Brain pericyte (primary cell): ENCODE measurements around the gene MIER2.
"Not testable (repeated sequence)": the region's sequence is repeated elsewhere in the genome, so short reads cannot be mapped to it uniquely, and the experiment has no call there.

ENCODE experiments used
- DNase-seq: peaks from one replicate; pipeline ENCODE4 v3.0.0-alpha.2; 2012; ENCODE audit warnings: low read depth, low spot score

The MIER2 gene, protein sequence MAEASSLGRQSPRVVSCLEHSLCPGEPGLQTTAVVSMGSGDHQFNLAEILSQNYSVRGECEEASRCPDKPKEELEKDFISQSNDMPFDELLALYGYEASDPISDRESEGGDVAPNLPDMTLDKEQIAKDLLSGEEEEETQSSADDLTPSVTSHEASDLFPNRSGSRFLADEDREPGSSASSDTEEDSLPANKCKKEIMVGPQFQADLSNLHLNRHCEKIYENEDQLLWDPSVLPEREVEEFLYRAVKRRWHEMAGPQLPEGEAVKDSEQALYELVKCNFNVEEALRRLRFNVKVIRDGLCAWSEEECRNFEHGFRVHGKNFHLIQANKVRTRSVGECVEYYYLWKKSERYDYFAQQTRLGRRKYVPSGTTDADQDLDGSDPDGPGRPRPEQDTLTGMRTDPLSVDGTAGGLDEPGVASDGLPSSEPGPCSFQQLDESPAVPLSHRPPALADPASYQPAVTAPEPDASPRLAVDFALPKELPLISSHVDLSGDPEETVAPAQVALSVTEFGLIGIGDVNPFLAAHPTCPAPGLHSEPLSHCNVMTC

DNA sequence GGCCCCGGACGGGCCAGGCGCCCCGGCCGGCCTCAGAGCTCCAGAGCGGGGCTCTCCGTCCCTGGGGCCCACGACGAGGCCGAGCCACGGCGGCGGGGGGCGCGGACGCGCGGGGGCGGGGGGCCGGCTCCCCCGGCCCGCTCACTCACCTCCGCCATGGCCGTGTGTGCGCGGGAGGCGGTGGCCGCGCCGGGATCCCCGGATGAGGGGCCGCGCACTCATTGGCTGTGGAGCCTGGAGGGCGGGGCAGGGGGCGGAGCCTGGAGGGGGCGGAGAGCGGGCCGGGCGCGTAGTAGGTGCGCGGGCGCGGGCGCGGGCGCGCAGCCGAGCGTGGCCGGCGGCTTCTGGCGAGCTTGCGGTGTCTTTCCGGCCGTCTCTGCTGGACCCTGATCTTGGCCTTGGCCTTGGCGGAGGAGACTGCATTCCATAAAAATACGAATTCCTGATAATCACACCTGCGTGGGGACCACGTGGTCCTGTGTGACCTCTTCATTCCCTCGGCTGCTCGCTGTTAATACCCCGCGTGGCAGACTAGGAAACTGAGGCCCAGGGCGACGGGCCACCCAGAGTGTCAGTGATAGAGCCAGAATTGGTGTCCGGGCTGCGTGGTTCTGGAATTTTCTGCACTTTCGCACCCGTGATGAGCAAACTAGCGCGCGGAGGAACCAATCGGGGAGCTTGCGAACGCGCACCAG, at the start of gene MIER2:
Gene MIER2, minus strand, starts transcription at position 172 of the 695 bp plus-strand sequence. Its CDS starts 14 bp downstream, at position 158.
- DNase-seq: no peak

DNA sequence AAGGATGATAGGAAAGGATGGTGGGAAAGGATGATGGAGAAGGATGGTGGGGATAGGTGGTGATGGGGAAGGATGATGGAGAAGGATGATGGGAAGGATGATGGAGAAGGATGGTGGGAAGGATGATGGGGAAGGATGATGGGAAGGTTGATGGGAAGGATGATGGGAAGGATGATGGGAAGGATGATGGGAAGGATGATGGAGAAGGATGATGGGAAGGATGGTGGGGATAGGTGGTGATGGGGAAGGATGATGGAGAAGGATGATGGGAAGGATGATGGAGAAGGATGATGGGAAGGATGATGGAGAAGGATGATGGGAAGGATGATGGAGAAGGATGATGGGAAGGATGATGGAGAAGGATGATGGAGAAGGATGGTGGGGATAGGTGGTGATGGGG, 49.0 kb upstream of the MIER2 start:
- DNase-seq: not testable (repeated sequence)

DNA sequence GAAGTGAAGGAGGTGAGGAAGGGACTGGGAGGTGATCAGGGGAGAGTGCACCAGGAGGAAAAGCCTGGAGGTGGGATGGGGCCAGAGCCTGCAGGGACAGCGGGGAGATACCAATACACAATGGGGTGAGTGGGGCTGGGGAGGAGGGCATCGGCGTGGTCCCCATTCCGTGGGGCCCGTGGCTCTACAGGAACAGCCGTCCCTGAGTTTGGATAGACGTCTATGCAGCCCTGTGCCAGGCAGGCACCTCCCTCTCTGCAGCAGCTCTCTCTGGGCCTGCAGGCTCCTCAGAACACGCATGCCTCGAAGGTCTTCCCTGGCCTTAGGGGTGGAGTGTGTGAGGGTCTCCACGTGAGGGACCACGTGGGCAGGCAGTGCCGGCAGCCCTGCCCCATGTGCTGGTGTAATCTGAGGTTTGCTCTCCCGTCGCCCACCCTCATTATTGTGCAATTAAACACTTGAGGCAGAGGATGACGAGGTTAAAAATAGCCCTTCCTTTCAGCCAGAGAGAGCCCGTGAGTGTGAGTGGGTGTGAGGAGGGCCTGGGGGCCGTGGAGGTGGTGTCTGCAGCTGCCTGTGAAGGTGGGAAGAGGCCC, 47.9 kb upstream of the MIER2 start:
- no peak for DNase-seq

DNA sequence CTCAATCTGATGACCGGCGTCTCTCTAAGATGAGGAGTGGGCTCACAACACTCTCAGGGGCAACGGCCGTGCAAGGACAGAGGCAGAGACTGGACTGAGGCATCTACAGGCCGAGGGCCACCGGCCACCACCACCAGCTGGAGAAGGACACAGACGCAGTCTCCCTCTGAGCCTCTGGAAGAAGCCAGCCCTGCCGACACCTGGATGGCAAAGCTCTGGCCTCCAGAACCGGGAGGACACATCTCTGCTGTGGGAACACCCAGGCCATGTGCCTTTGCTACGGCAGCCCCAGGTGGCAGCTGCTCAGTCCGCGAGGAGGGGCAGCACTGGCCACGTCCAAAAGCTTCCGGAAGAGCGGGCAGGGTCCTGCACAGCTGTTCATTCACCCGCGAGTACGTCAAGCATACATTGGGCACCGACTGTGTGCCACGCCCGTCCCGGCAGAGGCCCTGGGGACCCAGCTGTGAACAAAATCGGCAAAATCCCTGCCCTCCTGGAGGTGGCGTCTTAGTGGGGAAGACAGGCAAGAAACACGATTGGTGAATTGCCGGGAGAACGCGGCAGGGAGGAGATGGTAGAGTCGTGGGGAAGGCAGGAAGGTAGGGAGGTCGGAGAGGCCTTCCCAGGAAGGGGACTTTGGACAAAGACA, 47.3 kb upstream of the MIER2 start:
- DNase-seq: no peak

DNA sequence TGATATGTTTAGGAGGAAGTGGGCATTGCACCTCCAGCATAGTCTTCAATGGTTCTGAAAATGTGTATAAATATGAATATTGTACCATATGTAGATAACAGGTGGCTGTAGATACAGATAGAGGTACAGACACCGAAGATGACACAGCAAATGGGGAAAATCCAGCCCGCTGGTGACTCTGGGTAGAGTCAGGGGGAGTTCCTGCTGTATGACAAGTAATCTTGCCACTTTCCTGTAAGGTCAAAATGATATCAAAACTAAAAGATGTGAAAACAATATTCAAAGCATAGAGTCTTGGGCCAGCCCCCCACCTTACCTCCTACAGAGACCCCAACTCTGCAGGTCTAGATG, 46.6 kb upstream of the MIER2 start:
- DNase-seq: no peak

DNA sequence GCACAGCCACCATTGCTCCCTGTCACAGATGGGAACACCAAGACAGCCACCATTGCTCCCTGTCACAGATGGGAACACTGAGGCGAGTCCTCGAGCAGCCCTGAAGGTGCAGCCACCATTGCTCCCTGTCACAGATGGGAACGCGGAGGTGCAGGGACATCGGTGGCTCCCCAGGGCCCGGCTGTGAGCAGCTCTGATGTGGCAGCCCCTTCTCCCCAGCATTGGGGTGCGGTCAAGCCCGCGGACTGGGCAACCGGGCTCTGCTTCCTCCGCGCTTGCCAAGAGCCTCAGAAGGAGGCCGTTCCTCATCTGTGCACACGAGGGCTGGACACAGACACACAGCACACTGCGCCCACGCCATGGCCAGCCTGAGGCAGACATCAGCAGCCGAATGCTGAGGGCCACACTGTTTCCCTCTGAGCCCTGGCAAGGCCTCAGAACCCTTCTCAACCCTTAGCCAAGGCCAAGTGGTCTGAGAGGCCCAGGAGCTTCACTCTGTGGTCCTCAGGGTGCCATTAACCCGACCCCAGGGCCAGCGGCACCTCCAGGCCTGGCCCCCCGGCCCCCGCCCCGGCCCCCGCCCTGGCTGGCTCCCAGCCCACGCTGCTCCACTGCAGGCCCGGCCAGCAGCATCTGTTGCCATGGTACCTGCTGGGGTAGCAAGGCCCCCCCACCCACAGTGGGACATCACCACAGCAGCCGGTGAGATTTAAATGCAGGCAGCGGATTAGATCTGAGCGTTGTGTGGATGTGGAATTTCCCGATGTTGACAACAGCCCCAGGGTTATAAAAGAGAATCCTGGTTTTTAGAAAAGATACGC, 46.0 kb upstream of the MIER2 start:
- no peak for DNase-seq

DNA sequence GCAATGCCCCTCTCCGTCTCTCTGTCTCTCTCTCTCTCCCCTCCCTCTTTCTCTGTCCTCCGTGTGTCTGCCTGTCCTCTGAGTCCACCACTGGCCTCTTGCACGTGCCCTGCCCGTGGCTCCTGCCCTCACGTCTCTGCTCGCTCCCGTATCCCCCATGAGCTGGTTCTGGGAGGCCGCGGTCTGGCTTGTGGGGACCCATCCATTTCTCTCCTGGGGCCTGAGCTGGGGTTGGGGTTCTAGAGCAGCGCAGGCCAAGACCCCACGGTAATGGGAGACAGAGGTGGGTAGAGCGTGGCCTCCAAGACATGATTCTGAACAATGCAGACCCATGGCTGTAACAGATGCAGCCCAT, 45.3 kb upstream of the MIER2 start:
- no peak for DNase-seq

DNA sequence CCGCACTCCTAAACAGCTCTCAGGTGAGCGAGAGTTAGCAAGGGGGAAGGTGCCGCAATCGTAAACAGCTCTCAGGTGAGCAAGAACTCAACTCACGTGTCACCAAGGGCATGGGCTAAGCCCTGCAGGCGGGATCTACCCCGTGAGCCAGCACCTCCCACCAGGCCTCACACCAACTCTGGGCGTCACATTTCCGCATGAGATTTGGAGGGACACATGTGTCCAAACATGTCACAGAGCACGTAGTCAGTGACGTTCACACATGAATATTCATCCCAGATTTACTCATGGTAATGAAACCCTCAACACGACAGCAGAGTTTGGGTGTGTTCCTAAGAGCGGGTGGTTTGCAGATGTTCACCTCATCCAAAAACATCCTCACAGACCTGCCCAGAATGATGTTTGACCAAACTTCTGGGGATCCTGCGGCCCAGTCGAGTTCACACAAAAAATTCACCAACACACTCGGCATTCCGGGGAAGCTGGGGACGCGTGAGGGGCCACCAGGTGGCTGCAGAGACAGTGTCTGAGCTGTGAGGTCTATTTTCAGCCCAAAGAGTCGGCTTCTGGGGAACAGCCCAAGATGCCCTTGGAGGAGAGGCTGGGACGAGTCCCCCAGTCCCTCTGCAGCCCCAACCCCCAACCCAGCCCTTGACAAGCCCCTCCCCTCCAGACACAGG, 44.8 kb upstream of the MIER2 start:
- DNase-seq: no peak

DNA sequence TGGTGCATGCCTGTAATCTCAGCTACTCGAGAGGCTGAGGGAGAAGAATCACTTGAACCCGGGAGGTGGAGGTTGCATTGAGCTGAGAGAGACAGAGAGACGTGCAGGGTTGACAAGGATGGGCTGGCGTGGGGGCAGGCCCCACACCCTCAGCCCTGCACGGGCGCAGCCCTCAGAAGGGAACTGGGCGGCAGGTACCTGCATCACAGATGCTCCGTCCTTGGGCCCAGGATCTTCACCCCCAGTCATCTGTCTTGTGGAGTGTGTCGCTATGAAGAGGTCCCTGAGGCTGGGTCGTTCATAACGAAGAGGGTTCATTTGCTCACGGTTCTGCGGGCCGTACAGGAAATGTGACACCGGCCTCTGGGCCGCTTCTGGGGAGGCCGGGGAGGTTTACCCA, 44.1 kb upstream of the MIER2 start:
- DNase-seq: no peak

DNA sequence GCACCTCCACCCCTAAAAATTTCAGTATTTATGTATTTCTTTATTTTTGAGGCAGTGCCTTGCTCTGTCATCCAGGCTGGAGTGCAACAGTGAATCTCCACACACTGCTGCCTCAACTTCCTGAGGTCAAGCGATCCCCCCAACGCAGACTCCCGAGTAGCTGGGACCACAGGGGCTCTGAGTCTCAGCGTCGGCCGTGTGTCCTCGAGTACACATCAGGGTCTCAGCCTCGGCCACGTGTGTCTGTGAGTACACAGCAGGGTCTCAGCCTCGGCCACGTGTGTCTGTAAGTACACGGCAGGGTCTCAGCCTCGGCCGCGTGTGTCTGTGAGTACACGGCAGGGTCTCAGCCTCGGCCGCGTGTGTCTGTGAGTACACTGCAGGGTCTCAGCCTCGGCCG, 43.2 kb upstream of the MIER2 start:
- DNase-seq: no peak

DNA sequence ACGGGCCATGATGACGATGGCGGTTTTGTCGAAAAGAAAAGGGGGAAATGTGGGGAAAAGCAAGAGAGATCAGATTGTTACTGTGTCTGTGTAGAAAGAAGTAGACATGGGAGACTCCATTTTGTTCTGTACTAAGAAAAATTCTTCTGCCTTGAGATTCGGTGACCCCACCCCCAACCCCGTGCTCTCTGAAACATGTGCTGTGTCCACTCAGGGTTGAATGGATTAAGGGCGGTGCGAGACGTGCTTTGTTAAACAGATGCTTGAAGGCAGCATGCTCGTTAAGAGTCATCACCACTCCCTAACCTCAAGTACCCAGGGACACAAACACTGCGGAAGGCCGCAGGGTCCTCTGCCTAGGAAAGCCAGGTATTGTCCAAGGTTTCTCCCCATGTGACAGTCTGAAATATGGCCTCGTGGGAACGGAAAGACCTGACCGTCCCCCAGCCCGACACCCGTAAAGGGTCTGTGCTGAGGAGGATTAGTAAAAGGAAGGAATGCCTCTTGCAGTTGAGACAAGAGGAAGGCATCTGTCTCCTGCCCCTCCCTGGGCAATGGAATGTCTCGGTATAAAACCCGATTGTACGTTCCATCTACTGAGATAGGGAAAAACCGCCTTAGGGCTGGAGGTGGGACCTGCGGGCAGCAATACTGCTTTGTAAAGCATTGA, 42.2 kb upstream of the MIER2 start:
- not testable (repeated sequence) for DNase-seq

DNA sequence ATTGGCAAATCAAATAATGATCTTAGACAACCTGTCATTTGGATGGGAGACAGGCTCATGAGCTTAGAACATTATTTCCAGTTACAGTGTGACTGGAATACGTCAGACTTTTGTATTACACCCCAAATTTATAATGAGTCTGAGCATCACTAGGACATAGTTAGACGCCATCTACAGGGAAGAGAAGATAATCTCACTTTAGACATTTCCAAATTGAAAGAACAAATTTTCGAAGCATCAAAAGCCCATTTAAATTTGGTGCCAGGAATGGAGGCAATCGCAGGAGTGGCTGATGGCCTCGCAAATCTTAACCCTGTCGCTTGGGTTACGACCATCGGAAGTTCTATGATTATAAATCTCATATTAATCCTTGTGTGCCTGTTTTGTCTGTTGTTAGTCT, 41.6 kb upstream of the MIER2 start:
- not testable (repeated sequence) for DNase-seq

DNA sequence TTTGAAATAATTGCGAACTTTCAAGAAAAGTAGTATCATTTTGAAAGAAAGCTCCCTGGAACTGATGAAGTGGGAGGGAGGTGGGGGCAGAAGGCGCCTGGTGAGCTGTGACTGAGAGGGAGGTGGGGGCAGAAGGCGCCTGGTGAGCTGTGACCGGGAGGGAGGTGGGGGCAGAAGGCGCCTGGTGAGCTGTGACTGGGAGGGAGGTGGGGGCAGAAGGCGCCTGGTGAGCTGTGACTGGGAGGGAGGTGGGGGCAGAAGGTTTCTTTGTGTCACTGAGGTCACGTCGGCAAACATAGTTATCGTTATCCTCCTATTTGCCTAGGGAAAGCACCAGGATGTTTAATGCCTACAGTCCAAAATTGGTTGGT, 40.2 kb upstream of the MIER2 start:
- no peak for DNase-seq

DNA sequence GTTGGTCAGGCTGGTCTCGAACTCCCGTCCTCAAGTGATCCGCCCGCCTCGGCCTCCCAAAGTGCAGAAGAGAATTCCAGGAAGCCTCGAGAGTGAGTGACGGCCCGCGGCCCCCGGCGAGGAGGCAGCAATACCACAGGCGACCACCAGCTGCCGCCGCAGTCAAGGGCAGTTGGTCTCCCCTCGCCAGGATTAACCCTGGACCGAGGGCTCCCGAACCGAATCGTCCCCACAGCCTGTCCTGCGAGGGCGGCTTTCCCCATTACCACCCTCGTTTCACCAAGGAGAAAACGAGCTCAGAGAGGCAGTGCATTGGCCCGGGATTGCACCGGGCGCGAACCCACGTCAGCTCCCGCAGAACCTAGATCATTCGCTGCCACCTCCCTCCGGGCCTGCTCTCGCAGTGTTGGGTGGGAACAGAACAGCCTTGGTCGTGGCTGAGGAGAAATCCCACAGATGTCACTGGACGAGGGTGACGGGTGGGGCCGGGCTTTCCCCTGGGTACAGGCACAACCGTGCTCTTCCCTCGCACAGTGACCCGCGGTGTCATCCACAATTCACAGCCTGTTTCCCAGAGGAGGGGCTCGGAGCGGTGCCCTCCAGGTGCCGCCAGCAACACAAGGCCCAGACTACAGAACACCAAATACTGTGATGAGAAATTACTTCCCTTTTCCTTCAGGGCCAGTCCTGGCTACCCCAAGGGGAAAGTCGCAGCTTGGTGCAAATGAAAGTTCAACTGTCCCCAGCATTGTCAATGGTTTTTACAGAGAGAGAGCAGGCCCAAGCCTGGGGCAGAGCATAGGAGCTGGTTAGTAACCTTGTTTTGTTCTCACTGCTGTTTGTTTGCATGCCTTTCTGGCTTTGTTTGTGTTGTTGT, 39.6 kb upstream of the MIER2 start:
- no peak for DNase-seq

DNA sequence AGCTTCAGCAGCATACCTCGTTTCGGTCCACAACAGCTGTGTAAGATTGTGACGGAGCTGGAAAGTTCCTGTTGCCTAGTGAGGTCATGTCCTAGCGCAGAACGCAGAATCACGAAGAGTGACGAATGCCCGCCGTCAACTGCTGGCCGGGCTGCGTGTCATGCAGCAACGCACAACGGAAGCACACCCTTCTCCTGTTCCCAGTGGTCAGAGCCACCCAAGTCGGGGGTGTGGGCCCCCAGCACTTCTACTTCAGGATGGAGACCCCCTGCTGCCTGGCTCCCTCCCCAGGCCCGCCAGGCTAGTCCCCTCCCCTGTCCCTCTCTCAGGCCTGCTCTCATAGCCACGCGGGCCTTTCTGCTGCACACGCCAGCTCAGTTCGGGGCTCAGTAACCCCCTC, 38.4 kb upstream of the MIER2 start:
- DNase-seq: no peak

DNA sequence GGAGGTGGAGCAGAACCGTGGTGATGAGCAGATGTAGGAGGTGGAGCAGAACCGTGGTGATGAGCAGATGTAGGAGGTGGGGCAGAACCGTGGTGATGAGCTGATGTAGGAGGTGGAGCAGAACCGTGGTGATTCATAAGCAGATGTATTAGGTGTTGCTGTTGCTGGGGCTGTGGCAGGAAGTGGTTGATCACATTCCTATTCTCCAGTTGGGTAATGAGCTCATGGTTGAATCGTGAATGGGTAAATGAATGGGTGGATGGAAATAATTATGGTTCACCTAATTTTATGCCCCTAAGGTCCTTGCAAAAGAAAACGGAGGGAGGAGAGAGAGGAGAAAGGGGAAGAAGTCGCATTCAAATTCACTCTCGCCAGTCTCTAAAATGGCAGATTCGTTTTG, 38.0 kb upstream of the MIER2 start:
- not testable (repeated sequence) for DNase-seq

DNA sequence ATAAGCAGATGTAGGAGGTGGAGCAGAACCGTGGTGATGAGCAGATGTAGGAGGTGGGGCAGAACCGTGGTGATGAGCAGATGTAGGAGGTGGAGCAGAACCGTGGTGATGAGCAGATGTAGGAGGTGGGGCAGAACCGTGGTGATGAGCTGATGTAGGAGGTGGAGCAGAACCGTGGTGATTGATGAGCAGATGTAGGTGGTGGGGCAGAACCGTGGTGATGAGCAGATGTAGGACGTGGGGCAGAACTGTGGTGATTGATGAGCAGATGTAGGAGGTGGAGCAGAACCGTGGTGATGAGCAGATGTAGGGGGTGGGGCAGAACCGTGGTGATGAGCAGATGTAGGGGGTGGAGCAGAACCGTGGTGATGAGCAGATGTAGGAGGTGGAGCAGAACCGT, 37.3 kb upstream of the MIER2 start:
- DNase-seq: not testable (repeated sequence)

DNA sequence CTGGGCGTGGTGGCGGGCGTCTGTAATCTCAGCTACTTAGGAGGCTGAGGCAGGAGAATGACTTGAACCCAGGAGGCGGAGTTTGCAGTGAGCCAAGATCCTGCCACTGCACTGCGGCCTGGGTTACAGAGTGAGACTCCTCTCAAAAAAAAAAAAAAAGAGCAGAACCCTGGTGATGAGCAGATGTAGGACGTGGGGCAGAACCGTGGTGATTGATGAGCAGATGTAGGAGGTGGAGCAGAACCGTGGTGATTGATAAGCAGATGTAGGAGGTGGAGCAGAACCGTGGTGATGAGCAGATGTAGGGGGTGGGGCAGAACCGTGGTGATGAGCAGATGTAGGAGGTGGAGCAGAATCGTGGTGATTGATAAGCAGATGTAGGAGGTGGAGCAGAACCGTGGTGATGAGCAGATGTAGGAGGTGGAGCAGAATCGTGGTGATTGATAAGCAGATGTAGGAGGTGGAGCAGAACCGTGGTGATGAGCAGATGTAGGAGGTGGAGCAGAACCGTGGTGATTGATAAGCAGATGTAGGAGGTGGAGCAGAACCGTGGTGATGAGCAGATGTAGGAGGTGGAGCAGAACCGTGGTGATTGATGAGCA, 36.1 kb upstream of the MIER2 start:
- not testable (repeated sequence) for DNase-seq

DNA sequence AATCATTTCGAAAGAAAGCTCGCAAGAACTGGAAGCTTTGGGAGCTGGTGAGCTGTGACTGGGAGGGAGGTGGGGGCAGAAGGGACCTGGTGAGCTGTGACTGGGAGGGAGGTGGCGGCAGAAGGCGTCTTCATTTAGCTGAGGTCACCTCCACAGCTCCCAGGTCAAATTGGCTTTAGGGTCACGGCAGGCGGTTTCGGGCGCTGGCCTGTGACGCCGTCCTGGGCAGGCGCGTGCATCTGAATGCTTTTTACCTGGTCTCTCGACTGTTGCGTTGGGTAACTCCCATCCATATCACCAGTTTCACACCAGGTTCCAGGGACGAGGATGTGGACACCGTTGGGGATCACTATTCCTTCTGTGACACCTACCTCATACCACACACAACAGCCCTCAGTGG, 35.2 kb upstream of the MIER2 start:
- DNase-seq: no peak
